OCI-M1 (cell line): ENCODE data around the gene RFTN1.
A peak's percentile ranks its signal among the peaks of the same experiment; 100 is the strongest.

ENCODE experiments used
- DNase-seq: peaks from one replicate; lab custom pipeline; 2025; lab: John Stamatoyannopoulos, UW

The RFTN1 gene

DNA sequence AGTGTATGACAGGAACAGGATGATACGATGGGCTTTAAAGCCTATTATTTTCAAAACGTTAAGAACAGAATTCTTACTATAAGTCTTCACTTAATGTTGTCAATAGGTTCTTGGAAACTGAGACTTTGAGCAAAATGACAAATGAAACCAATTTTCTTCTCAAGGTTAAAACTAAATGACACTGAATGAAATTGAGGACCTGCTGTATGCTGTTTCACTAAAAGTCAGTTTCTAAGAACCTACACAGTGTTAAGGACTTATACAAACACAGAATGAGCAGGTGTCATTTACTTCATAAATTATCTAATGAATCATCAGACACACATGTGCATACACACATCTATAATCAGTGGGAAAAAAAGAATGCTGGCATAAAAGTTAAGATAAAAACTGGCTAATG is 106.9 kb downstream of the RFTN1 start:
- no peak for DNase-seq

DNA sequence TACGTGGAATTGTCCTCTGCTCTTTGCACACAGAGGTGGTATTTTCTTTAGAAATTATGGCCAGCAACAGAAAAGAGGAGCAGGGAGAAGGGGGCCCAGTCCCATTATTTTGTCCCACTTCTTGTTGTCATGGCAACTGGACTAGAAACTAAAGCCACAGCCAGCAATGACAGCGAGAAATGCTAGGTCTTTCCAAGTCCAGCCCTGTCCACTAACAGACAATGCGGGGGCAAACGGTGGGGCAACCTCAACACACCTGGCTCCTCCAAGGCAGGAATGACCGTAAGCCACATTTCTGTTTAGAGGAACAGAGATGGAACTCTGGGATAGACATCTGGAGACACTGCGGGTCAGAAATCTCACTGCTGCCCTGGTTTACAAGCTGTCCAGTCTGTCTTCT is 107.3 kb downstream of the RFTN1 start:
- no peak for DNase-seq

DNA sequence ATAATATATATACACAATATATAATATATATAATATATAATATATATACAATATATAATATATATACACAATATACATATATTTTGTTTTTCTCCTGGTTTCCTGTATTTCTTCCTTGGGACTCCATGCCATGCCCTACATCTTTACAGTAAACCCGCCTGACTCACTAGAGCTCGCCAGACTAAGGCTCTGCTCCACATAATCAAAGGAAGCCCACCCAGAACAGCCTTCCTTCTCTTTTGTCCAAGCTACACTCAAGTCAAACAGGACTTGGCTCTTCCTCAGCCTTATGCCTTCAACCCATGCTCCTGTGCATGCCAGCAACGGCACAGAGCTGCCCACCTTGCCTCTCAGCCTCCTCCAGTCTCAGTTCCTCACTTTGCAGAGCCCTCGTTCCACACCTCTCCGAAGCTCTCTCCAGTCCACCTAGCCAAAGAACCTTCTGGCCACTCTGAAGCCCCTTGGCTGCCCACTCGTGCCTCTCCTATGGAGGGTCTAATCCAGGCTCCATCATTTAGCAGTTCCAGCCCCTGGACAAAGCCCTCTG is 109.1 kb downstream of the RFTN1 start:
- DNase-seq, result no peak

GRCh38 chr3:16402451-16402850 is 111.0 kb downstream of the RFTN1 start:
- DNase-seq, result no peak

- DNase-seq, result no peak
Measured at GRCh38 chr3:16401273-16401672, 112.2 kb downstream of the RFTN1 start.

DNA sequence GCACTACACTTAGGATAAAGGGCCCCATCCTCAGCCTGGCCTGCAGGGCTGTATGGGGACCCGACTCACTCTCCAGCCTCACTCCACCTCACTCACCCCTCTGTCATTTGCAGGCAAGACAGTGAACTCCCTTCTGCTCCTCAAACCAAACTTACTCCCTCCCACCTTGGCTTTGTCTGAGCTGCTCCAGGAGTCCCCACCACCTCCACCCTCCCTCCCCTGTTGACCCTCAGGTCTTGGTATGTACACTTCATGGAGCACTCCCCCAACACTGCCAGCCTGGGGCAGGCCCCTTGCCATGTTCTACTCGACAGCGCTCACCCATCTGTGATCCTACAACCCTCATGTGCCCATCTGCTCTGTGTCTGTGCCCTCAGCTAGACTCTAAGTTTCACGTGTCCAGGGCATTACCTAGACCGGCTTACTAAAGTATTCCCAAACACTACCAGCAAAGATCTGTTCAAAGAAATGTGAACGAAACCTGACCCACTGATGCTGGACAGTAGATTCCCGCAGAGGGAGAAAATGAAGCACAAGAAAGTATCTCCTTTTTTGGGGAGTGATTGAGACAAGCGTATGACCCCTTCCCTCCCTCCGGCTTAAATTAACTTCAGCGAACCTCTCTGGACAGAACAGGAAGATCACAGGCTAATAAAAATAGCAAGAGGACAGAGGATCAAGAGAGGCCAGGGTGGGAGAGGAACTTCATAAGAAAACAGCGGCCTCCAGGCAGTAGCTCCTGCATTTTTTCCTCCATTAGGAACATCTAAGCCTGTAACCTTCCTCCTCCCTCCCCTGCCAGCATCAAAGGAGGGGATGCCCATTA is 113.2 kb downstream of the RFTN1 start:
- DNase-seq, result no peak

GRCh38 chr3:16399473-16399872 is 114.0 kb downstream of the RFTN1 start:
- peak; percentile 58 for DNase-seq

GRCh38 chr3:16398648-16399047 is 114.9 kb downstream of the RFTN1 start:
- no peak for DNase-seq

DNA sequence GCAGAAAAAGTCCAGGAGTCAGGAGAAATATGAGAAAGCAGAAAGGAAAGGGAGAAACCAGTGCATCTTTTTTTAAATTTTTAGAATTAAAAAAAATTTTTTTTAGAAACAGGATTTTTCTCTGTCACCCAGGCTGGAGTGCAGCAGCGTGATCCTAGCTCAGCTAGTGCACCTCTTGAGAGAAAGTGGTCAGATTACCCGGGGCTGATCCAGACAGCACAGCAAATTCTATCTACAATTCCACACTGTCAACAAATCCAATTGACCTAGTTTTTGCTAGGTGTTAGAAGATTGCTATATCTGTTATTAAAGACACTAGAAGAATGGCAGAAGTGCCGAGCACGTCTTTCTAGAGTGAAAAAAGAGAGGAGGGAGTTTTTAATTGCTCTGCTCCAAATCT is 117.3 kb downstream of the RFTN1 start:
- no peak for DNase-seq

DNA sequence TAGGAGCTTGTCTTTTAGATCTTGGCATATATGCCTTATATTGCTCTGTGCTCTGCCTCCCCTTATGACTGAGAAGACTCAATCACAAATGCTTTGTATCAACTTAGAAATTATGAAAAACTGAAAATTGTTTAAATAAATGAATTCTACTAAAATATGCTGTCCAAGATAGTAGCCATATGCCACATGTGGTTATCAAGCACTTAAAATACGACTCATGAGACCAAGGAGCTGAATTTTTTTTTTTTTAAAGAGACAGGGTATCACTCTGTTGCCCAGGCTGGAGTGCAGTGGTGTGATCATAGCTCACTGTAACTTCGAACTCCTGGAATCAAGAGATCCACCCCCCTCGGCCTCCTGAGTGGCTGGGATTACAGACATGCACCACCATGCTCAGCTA is 118.3 kb downstream of the RFTN1 start:
- DNase-seq, result peak; percentile 68

- no peak for DNase-seq
Measured at GRCh38 chr3:16394639-16395038, 118.9 kb downstream of the RFTN1 start.

- no peak for DNase-seq
Measured at GRCh38 chr3:16392717-16393116, 120.8 kb downstream of the RFTN1 start.

- DNase-seq, result no peak
Measured at GRCh38 chr3:16392065-16392464, 121.4 kb downstream of the RFTN1 start.

DNA sequence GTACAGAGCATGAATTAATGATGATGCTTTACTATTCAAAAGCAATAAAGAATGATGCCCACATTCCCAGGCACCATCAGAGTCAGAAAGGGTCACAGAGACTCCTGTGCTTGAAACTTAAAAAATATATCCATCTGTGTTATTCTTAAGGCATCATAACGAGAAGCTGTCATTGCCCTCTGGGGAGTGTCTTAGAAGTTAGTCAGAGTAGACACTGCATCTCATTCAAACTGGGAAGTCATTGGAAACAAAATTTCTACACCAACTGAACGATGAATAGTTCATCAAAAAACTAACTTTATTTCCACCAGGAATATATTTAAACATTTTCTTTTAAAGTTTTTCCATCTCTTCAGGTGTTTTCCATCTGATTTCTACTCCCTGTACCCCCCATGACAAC is 122.9 kb downstream of the RFTN1 start:
- DNase-seq, result no peak

DNA sequence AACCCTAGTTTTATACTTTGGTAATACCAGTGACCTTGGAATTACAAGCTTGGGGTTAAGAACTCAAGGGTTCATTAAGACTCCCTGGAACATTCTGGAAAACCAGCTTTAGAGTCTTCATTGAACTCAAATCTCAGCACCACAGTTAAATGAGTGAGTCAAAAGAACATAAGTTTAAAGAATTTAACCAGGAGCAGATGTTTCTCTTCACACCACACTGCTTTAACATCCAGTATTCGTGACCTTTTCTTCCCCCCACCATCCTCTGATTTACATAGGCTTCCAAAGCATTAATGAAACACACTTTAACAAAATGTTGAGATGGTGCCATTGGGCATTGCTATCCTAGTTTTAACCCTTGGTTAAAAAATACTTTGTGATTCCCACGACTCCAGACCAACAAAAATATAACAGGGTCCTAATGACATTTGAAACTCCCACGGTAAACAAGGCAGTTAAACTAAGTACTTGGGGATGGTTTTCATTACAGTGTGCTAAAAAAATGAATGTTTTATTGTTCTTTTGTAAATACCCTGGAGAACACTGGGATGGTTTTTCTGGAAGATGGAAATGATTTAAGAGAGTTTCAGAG is 124.6 kb downstream of the RFTN1 start:
- no peak for DNase-seq

DNA sequence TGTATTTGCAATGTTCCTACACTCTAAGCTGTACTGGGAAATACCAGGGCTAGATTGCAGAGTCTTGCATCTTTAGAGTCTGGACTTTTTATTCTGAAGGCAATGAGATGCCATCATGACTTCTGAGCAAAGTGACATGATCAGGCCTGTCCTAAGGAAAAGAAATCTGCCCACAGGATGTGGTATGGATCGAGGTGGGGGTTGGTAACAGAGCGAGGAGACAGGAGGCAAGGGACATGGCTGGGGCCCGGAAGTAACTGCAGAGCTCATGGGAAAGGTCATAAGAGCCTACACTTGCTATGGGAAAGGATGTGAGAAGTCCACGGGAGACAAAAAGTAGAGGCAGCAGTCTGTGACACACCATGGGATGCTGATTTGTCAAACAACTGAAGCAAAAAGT is 126.9 kb downstream of the RFTN1 start:
- DNase-seq, result no peak

GRCh38 chr3:16385151-16385550 is 128.3 kb downstream of the RFTN1 start:
- no peak for DNase-seq

DNA sequence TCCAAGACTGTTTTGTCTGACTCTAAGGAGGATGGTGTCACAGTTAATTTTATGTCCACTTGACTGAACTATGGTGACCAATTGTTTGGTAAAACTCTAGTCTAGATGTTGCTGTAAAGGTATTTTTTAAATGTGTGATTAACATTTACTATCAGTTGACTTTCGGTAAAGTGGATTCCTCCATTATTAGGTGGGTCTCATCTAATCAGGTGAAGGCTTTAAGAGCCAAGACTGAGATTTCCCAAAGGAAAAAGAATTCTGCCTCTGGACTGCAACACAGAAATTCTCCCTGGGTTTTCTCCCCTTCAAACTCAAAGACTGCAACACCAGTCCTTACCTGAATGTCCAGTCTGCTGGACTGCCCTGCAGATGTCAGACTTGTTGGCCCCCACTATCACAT is 129.6 kb downstream of the RFTN1 start:
- no peak for DNase-seq

DNA sequence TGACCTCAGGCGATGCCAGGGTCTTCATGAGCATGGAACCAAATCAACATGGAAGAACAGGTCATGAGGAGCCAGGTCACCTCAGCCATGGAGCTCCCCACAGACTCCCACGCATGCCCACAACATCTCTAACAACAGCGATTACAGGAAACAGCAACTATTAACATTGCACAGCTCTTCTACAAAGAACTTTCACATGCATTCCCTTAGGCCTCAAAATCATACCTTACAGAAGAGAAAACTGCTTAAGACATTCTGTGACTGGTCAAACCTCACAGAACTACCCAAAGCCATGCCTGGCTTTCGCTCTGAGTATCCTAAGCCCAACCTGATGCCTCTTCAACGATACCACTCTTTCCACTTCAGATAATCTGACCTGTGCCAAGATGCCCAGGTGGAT is 130.7 kb downstream of the RFTN1 start:
- no peak for DNase-seq

DNA sequence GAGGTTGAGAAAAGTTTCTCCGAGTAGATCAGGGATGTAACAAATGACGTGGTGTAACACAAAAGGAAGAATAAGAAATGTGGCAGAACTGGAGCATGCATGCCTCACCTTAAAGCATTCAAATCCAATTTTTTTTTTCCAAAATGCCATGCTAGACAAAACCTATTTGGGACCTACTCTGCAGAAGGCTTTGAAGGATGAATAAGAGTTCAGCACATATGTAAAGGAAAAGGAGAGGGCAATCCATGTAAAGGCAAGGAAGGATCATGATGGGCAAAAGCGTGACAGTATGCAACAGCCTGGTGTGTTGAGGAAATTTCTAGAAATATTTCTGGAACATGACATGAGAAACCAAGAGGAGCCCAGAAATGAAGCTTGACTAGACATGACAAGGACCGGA is 132.1 kb downstream of the RFTN1 start:
- no peak for DNase-seq

GRCh38 chr3:16380421-16380820 is 133.1 kb downstream of the RFTN1 start:
- no peak for DNase-seq

GRCh38 chr3:16379838-16380237 is 133.7 kb downstream of the RFTN1 start:
- no peak for DNase-seq

DNA sequence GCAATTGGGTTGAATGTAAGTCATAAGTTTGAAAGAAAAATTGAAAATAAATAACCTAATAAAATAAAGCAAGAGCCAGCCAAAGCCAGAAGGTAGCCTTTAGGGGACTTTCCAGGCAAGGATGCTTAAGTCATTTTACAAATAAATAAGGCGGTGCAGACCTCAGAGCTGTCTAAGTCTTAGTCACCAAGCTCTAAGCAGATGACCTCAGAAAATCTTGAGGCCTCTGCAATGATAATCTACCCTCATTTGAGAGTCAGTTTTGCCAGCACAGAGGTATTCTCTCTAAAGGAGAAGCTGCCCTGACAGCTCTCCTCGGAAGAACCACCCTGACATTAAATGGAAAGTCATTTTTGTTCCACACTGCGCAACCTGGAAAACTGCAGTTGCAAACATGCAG is 134.6 kb downstream of the RFTN1 start:
- no peak for DNase-seq

DNA sequence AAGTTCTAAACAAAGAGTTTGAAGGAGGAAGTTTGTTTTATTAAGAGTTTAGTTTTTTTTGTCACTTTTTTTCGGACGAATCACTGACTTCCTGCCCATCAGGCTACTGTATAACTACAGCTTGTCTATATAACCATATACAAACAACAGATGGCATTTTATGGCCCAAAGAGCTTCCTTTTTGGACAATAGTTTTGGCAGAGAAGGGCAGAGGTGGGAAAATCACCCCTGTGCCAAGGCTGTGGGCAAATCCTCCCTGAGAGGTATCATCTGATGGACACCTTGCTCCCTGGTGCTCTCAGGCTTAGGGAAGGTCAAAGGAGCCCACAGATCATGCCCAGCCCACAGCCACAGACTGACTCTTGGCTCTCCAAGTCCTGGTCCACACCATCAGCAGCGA is 135.1 kb downstream of the RFTN1 start:
- no peak for DNase-seq
